H1 (cell line): Measurements from ENCODE around the gene KIF26B. TPM values are rescaled to one million over a fixed set of nuclear protein-coding genes. Genes with fewer than 3 reads are reported as not detected.

ENCODE experiments used
- KDM4A ChIP-seq: IDR thresholded peaks from one replicate; pipeline ENCODE4 v1.7.1; 2012; ENCODE audit warnings: low read depth, mild to moderate bottlenecking, moderate library complexity, low read length, inconsistent platforms; ENCODE audit not compliant: severe bottlenecking
- SIX5 ChIP-seq: IDR thresholded peaks from 2 replicates; pipeline ENCODE4 v1.6.1; 2011; ENCODE audit warnings: mild to moderate bottlenecking, low read depth, low read length
- TBP ChIP-seq: IDR thresholded peaks from 2 replicates; pipeline ENCODE4 v1.6.1; 2011; ENCODE audit warnings: low read depth, low read length, improper control_type of control experiment
- polyA plus RNA-seq, 7 experiments: library from polyadenylated mRNA; depleted of rRNA in 3 of 7; stranded (reverse) in 5 of 7; unstranded in 2 of 7; fragments of >200 nt in 5 of 7; fragments of 200-250 nt in 2 of 7; gene quantifications; 1 replicate in 5 of 7; 2 replicates in 1 of 7; 4 replicates in 1 of 7; pipeline versions ENCODE4 v1.2.1 to v1.2.3, GENCODE V29; 2011 to 2013; ENCODE audit warnings: missing spikeins in 2 of 7, mixed read lengths in 2 of 7
- total RNA-seq: library from RNA; stranded (reverse); fragmentation: NEBNext Ultra II Directional; extraction: Animal tissue kit (Norgen Biotek cat#: 25700); gene quantifications from 2 replicates; pipeline ENCODE4 v1.2.1, GENCODE V29; 2021

The KIF26B gene
- total and polyA plus RNA-seq, 2 of the 8 experiments (the other 6 are each of a cell fraction or from before 2014, with no cell fraction given) = 0.06 to 0.28 TPM

DNA sequence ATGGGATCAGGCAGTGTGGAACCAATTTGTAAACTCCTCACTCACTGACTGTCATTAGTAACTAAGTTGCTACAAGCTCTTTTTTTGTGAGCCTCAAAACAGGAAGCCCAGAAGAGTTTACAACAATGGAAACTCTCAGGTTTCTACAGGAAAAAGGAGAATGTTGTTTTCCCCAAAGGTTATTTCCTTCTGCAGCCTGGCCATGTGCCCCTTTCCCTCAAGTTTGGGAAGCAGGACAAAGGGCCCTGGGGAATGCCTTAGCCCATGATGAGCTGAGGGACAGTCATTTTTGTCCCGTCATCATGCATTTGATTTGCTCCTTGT lies 395.9 kb downstream of the KIF26B start (continued):
- TF ChIP-seq SIX5 (no peak), KDM4A (no peak), TBP (no peak)
